Colonic mucosa (tissue), 4 donors: ENCODE data around the gene ICAM5. TPM values are rescaled to one million over a fixed set of nuclear protein-coding genes. Genes with fewer than 3 reads are reported as not detected.
A peak's percentile ranks its signal among the peaks of the same experiment; 100 is the strongest.

Source experiments
- DNase-seq: peaks from one replicate; pipeline ENCODE4 v3.0.0-alpha.2; 2020
- H3K27ac ChIP-seq: fragments of 200-600 bp; one replicate; pipeline ENCODE4 v1.8.0; 2021
- H3K27me3 ChIP-seq: fragments of 200-600 bp; one replicate; pipeline ENCODE4 v1.8.0; 2021
- H3K36me3 ChIP-seq: fragments of 200-600 bp; one replicate; pipeline ENCODE4 v1.8.0; 2021
- H3K4me1 ChIP-seq: fragments of 200-600 bp; one replicate; pipeline ENCODE4 v1.8.0; 2021; ENCODE audit warnings: mild to moderate bottlenecking
- H3K4me3 ChIP-seq: fragments of 200-600 bp; one replicate; pipeline ENCODE4 v1.8.0; 2021
- H3K9ac ChIP-seq, 2 donors: one replicate each; pipeline ENCODE4 v1.7.0; 2013; ENCODE audit warnings: control low read depth in 2 of 2, low read depth in 2 of 2, low read length in 2 of 2
- H3K9me3 ChIP-seq: fragments of 200-600 bp; one replicate; pipeline ENCODE4 v1.8.0; 2021
- intact Hi-C: fragments of 100-400 bp; cut with DNase I; formaldehyde crosslinking; loops from one replicate; pipeline ENCODE4 v1.14.1; 2022
- total RNA-seq, 2 donors: library from RNA; stranded (reverse); fragmentation: NEBNext Ultra II Directional in 1 of 2; extraction: Animal tissue kit (Norgen Biotek cat#: 25700) in 1 of 2; gene quantifications; one replicate each; pipeline ENCODE4 v1.2.1, GENCODE V29; 2021
- TF ChIP-seq, protein P1 (sequence below): fragments of 200-600 bp; IDR thresholded peaks from one replicate; pipeline ENCODE4 v1.8.0; 2022; ENCODE audit warnings: antibody characterized with exemption, mild to moderate bottlenecking
- donor health status: healthy.
- donor health status: DM: no; HTN: no; CAD: no.
- donor health status: DM: no; HTN: no; CAD: no.

Gene ICAM5
- total RNA-seq, 2 donors from 2014 or later, result 0.74 to 1.3 TPM

DNA sequence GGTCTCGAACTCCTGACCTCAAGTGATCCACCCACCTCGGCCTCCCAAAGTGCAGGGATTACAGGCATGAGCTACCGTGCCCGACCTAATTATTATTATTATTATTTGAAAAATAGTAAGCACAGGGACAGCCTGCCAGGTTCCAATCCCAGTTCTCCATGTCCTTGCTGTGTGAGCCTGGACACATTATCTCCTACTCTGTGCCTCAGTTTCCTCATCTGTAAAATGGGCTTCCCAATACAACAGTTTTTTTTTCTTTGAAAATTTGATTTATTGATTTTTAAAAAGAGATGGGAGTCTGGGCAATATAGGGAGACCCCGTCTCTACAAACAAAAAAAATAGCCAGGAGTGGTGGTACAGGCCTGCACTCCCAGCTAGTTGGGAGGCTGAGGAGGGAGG is 16.6 kb downstream of the ICAM5 start:
- intact Hi-C loops, result no loop called here
- H3K36me3 ChIP-seq, result no peaks in the 10 kb centered on the region
- H3K9me3 ChIP-seq, result no peaks in the 10 kb centered on the region
- no peak overlapping the region for H3K9ac ChIP-seq
- H3K27ac ChIP-seq, result no peak overlapping the region
- no peaks in the 10 kb centered on the region for H3K27me3 ChIP-seq
- DNase-seq, result no peak
- TF ChIP-seq, protein P1, sequence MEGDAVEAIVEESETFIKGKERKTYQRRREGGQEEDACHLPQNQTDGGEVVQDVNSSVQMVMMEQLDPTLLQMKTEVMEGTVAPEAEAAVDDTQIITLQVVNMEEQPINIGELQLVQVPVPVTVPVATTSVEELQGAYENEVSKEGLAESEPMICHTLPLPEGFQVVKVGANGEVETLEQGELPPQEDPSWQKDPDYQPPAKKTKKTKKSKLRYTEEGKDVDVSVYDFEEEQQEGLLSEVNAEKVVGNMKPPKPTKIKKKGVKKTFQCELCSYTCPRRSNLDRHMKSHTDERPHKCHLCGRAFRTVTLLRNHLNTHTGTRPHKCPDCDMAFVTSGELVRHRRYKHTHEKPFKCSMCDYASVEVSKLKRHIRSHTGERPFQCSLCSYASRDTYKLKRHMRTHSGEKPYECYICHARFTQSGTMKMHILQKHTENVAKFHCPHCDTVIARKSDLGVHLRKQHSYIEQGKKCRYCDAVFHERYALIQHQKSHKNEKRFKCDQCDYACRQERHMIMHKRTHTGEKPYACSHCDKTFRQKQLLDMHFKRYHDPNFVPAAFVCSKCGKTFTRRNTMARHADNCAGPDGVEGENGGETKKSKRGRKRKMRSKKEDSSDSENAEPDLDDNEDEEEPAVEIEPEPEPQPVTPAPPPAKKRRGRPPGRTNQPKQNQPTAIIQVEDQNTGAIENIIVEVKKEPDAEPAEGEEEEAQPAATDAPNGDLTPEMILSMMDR, result no peak
- H3K4me3 ChIP-seq, result no peak overlapping the region
- no peaks in the 10 kb centered on the region for H3K4me1 ChIP-seq

DNA sequence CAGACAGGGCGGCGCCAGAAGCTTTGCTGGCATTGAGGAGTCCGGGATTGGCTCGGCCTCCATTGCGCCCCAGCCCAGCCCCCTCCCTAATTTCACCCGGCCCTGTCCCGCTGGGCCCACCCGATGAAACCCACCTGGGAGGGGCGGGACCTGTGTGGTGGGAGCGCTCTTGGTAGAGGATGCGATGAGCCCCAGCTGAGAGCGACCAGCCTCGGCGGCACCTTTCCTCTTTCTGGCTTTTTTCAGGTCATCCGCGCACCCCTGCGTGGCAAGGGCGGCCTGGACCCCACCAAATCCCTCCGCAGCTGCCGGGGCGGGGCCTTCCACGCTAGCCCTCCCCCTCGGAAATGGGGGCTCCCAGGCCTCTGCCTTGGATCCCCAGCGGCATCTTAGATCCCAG is 19.7 kb downstream of the ICAM5 start, which contains the start of gene ZGLP1:
Gene ZGLP1, minus strand, starts transcription at position 393 of the 400 bp plus-strand sequence.
- no peaks in the 10 kb centered on the region for H3K36me3 ChIP-seq
- TF ChIP-seq, protein P1, result no peak
- H3K27me3 ChIP-seq, result no peaks in the 10 kb centered on the region
- DNase-seq, result no peak
- H3K9me3 ChIP-seq, result no peaks in the 10 kb centered on the region
- H3K4me1 ChIP-seq, result no peaks in the 10 kb centered on the region
- intact Hi-C loops, result no loop called here
- H3K9ac ChIP-seq, result no peak within 1 kb of the TSS
- no peak within 1 kb of the TSS for H3K27ac ChIP-seq
- no peak within 1 kb of the TSS for H3K4me3 ChIP-seq

- intact Hi-C loops, result no loop called here
- TF ChIP-seq, protein P1, result no peak
- Histone ChIP-seq H3K4me1 (no peaks in the 10 kb centered on the region), H3K9ac (peak within 1 kb of the TSS; percentile 20 to 77), H3K36me3 (peaks cover 4% of the 10 kb centered on the region), H3K4me3 (peak within 1 kb of the TSS; percentile 66), H3K27me3 (no peaks in the 10 kb centered on the region), H3K9me3 (no peaks in the 10 kb centered on the region), H3K27ac (no peak within 1 kb of the TSS)
- peak; percentile 95 for DNase-seq
Observed at GRCh38 chr19:10315335-10316214, 25.8 kb downstream of the ICAM5 start, which contains the start of gene FDX2. FDX2 (minus strand) TSS chr19:10316015; CDS start chr19:10315996, 19 bp downstream.

GRCh38 chr19:10316229-10317044 is 26.7 kb downstream of the ICAM5 start:
- Histone ChIP-seq H3K4me1 (peaks cover 7% of the 10 kb centered on the region), H3K27ac (no peak overlapping the region), H3K9me3 (no peaks in the 10 kb centered on the region), H3K4me3 (peak overlapping the region; percentile 66), H3K36me3 (peaks cover 4% of the 10 kb centered on the region), H3K27me3 (no peaks in the 10 kb centered on the region), H3K9ac (peak overlapping the region in 1 of 2 donors; percentile 77)
- intact Hi-C loops, result no loop called here
- TF ChIP-seq, protein P1, result no peak
- DNase-seq, result peak; percentile 42

- no peak for DNase-seq
- H3K36me3 ChIP-seq, result peaks cover 4% of the 10 kb centered on the region
- no peak overlapping the region for H3K9ac ChIP-seq
- H3K27ac ChIP-seq, result no peak overlapping the region
- H3K4me1 ChIP-seq, result peaks cover 7% of the 10 kb centered on the region
- H3K4me3 ChIP-seq, result no peak overlapping the region
- intact Hi-C loops, result no loop called here
- H3K9me3 ChIP-seq, result no peaks in the 10 kb centered on the region
- TF ChIP-seq, protein P1, result no peak
- no peaks in the 10 kb centered on the region for H3K27me3 ChIP-seq
Observed at GRCh38 chr19:10317045-10317856, 27.5 kb downstream of the ICAM5 start.
